HS-5 (cell line): ENCODE data around the gene GPR146.
"Not testable (repeated sequence)": the region's sequence is repeated elsewhere in the genome, so short reads cannot be mapped to it uniquely, and the experiment has no call there.

ENCODE experiments used
- DNase-seq: peaks from one replicate; pipeline ENCODE4 v3.0.0-alpha.2; 2012; ENCODE audit warnings: low read depth

Gene GPR146

DNA sequence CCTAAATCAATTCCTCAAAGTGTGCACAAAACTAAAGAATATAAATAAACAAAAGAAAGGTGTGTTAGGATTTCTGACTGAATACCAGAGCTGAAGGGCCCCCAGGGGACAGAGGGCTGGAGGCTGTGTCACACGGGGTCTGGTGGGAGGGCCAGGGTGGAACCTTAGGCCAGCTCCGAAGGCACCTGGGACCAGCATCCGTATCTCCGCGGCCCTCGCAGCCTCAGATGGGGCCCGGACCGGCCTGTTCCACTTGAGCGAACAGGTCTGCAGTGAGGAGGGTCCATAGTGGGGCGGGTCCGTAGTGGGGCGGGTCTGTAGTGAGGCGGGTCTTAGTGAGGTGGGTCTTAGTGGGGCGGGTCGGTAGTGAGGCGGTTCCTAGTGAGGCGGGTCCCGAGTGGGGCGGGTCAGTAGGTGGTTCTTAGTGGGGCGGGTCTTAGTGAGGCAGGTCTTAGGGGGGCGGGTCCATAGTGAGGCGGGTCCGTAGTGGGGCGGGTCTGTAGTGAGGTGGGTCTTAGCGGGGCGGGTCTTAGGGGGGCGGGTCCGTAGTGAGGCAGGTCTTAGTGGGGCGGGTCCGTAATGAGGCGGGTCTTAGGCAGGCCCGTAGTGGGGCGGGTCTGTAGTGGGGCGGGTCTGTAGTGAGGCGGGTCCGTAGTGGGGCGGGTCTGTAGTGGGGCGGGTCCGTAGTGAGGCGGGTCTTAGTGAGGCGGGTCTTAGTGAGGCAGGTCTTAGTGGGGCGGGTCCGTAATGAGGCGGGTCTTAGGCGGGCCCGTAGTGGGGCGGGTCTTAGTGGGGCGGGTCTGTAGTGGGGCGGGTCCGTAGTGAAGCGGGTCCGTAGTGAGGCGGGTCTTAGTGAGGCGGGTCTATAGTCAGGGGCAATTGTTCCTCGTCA, 15.1 kb downstream of the GPR146 start:
- no peak for DNase-seq

- DNase-seq, result no peak
Measured at GRCh38 chr7:1060315-1061072, 16.1 kb downstream of the GPR146 start.

DNA sequence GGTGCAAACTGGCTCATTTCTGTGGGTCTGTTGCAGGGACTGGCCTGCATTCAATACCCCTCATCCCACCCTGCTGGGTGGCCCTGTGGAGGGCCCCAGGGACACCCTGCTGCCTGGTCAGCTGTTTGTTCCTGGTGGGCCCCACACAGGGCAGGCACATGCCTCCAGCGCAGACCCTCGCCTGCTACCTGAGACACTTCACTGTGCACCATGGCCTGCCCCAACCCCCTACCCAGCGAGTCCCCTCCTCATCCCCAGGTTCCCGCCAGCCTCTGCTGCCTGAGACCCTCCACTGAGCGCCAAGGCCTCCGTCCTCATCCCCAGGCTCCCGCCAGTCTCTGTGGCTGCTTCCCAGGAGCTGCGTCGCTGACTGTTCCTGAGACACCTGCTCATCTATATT, 16.8 kb downstream of the GPR146 start:
- DNase-seq, result no peak

DNA sequence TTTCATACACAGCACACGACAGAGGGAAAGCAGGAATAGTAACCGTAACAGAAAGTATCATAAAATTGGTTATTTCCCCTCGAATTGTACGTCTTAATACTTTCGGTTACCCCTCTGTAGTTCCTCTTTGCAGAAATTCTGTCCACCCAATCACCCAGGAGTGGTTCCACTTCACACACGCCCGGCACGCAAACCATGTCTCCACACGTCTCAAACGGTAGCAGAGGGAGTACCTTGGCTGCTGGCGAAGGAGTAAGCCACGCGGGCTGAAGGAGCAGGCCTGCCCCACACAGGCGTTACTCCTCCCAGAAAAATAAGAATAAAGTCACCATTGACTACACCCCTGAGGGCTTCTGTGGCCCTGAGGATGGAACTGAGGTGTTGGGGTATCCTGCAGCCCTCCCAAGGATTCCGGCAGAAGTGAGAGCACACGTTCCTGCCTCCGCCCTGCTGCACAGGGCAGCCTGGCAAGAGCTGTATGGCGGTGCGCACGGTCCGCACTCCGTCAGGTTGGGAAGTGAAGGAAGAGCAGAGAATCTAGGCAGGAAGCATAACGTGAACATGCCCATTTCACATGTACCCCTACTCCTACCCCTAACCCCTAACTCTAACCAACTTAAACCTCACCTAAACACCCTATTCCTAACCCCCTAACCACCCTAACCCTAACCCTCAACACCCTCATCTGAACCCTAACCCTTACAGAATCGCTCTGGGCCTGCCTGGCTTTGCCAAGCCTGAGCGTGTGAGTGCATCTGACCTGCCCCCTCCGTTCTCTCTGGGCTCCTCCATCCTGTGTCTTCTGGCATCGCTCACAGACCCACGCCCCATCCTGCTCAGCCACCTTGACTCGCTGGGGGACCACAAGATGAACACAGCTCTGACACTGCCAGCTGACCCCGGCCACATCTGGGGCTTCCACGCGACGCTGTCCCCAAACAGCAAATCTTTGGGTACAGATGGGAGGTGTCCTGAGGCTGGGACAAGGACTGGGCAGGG, 18.2 kb downstream of the GPR146 start:
- no peak for DNase-seq

GRCh38 chr7:1063361-1063760, 19.0 kb downstream of the GPR146 start:
- DNase-seq, result no peak

GRCh38 chr7:1064581-1064980, 20.2 kb downstream of the GPR146 start:
- no peak for DNase-seq

DNA sequence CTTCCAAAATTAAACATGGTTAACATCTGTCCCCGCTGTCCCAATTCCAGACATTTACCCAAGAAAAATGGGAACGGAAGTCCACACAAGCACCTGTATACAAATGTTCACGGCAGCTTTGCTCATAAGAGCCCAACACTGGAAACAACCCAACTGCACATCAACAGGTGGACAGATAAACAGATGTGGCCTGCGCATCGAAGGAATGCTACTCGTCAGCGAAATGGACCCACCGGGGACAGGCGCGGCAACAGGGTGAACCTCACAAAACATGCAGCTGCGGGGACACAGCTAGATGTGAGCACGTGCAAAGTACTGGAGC, 20.9 kb downstream of the GPR146 start:
- no peak for DNase-seq

- DNase-seq, result no peak
Measured at GRCh38 chr7:1065585-1066241, 21.4 kb downstream of the GPR146 start.

DNA sequence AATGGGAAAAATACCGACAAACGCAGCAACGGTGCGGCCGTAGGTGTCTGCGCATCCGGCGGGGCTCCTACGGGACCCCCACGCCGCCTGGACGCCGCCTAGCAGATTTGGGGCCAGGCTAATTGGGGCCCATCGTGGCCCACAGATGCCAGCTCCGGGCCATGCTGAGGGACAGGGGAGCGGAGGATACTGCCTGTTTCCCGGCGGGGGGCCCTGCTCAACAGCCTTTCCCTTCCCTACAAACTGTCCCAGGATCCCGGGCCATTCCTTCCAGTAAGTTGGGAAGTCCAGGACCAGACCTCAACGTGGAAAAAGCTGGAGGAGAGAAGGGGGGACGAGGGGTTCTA, 21.9 kb downstream of the GPR146 start:
- DNase-seq, result no peak

GRCh38 chr7:1068013-1068412, 23.7 kb downstream of the GPR146 start:
- no peak for DNase-seq

GRCh38 chr7:1068619-1069018, 24.3 kb downstream of the GPR146 start:
- no peak for DNase-seq

DNA sequence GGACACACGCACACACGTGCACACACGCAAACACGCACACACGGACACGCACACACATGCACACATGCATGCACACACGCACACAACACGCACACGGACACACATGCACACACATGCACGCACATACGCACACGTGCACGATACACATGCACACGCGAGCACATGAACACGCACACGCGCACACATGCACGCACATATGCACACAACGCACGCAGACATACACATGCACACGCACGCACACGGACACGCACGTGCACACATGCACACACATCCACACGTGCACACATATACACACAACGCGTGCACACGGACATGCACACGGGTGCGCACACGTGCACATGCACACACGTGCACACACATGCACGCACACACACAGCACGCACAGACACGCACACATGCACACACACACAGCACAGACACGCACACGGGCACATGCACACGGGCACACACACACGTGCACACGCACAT, 26.2 kb downstream of the GPR146 start:
- no peak for DNase-seq

DNA sequence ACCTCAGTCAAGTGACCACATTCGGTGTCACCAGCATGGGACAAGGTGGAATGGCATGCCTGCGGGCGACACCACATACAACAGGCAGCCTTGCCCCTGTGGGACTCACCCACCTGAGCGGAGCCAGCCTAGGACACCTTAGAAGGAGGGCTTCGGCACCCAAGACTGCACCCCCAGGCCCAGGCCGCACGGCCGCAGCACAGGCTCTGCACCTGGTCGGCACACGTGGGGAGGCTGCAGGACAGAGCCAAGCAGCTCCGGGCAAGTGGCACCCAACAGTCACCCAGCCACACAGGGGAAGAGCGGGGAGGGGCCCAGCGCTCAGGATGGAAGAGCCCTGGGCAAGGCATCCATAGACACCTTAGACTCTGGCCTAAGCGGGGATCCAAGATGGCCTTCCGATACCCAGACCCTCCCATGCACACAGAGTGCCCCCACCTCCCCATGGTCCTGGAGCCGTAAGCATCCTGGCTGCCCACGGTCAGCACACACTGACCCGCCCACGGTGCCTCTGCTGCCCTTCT, 27.4 kb downstream of the GPR146 start:
- DNase-seq, result no peak

GRCh38 chr7:1073142-1073977, 29.0 kb downstream of the GPR146 start:
- DNase-seq, result no peak

DNA sequence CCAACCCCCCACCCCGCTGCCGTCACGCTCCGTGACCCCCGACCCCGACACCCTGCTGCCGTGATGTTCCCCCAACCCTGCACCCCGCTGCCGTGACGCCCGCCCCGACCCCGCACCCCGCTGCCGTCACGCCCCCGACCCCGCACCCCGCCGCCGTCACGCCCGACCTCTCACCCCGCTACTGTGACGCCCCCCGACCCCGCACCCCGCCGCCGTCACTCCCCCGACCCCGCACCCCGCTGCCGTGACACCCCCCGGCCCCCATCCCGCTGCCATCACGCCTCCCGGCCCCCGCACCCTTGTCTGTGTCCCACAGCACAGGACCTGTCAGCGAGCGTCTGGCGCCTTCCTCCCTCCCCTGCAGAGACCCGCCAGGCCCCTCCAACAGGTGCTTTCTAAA, 29.7 kb downstream of the GPR146 start:
- not testable (repeated sequence) for DNase-seq

DNA sequence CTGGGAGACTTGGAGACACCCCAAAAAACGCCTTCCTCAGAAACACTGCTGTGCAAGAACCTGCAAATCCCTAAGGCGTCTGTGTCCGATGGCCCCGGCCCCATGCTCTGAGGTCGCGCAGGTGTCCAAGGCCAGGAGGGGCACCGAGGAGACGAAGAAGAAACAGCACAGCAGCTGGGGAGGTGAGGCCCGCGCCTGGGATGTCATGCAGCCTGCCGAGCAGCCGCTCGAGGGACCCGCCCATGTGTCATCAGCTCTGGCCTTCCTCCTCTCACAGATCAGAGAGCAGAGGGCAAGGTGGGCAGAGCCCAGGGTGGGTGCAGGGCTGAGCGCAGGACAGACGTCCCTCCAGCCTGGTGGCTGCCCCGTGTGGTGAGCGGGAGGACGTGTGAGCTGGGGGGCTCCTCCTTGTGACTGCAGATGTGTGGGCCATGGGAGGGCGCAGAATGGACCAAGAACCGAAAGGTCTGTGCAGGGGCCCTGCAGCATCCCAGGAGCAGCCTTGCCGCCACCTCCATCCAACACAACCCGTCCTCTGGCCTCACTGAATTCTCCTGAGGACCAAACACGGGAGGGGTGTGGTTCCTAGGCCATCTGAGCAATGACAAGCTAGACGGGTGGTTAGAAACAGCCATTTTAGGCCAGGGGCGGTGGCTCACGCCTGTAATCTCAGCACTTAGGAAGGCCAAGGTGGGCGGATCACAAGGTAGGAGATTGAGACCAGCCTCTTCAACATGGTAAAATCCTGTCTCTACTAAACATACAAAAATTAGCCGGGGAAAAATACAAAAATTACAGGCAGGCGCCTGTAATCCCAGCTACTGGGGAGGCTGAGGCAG, 30.5 kb downstream of the GPR146 start:
- DNase-seq, result no peak

- no peak for DNase-seq
Measured at GRCh38 chr7:1076184-1077072, 32.1 kb downstream of the GPR146 start.

- no peak for DNase-seq
Measured at GRCh38 chr7:1078519-1078918, 34.2 kb downstream of the GPR146 start.

DNA sequence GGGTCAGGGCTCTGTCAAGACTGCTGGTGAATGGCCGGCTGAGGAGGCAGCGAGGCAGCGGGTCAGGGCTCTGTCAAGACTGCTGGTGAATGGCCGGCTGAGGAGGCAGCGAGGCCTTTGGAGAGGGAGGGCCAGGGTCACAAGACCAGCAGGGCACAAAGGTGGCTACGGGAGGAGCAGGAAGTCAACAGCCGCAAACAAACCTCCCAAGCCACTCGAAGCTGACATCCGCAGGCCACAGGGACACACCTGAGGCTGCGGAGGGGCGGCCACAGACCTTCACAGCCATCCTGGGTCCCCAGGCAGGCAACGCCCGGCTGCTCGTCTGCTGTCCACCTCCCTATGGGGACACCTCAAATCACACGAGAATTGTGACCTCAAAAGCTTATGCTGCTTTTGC, 34.6 kb downstream of the GPR146 start:
- no peak for DNase-seq
